Stimulated activated CD4-positive, alpha-beta T cell treated with anti-CD3 and anti-CD28 coated beads, Interleukin-4, amount 100 ng/mL, for 4 hours (primary cell): Measurements from ENCODE around the gene ELOF1.

Source experiments
- DNase-seq, 2 experiments: peaks; one replicate each; pipeline ENCODE4 v3.0.0-alpha.2; 2020

ELOF1 gene

GRCh38 chr19:11534538-11534937 is 24.5 kb downstream of the ELOF1 start:
- DNase-seq, result no peak

- peak; percentile 19 to 33 for DNase-seq
Observed at GRCh38 chr19:11530432-11530831, 28.6 kb downstream of the ELOF1 start.

GRCh38 chr19:11528551-11529341 is 30.3 kb downstream of the ELOF1 start, which contains the start of gene ECSIT:
Gene ECSIT, minus strand, starts transcription at chr19:11529134. Its CDS starts 9,964 bp downstream, at chr19:11519170.
- DNase-seq, result peak; percentile 88 to 91

- no peak for DNase-seq
Observed at GRCh38 chr19:11519138-11519537, 39.9 kb downstream of the ELOF1 start.

GRCh38 chr19:11513946-11514345 is 45.1 kb downstream of the ELOF1 start:
- DNase-seq, result no peak

GRCh38 chr19:11510444-11510843 is 48.6 kb downstream of the ELOF1 start:
- DNase-seq, result no peak

GRCh38 chr19:11507370-11508078 is 51.5 kb downstream of the ELOF1 start:
- no peak for DNase-seq

GRCh38 chr19:11506967-11507366 is 52.1 kb downstream of the ELOF1 start:
- DNase-seq, result no peak

- DNase-seq, result no peak
Observed at GRCh38 chr19:11506101-11506555, 52.9 kb downstream of the ELOF1 start.

- peak; percentile 89 to 94 for DNase-seq
Observed at GRCh38 chr19:11505504-11506100, 53.4 kb downstream of the ELOF1 start, which contains the start of gene ZNF653. Gene ZNF653, minus strand, starts transcription at chr19:11505839. Its CDS starts 53 bp downstream, at chr19:11505786.

- peak; percentile 95 to 96 for DNase-seq
Observed at GRCh38 chr19:11505032-11505503, 54.0 kb downstream of the ELOF1 start.

GRCh38 chr19:11504502-11505031 is 54.5 kb downstream of the ELOF1 start:
- no peak for DNase-seq
